B cell (primary cell): ENCODE data around the gene FREM3. TPM values are rescaled to one million over a fixed set of nuclear protein-coding genes. Genes with fewer than 3 reads are reported as not detected.

Source experiments
- ATAC-seq: fragments of 200-7000 bp; cut with Tn5 transposase; one replicate; pipeline ENCODE4 v1.10.0; 2021; ENCODE audit warnings: low read depth, mild to moderate bottlenecking, moderate number of reproducible peaks, moderate library complexity
- CTCF ChIA-PET: fragments of 350-600 bp; sonication (Branson Sonifier 250); formaldehyde crosslinking; loops from one replicate; lab custom pipeline; 2021; ENCODE audit warnings: antibody characterized with exemption, inconsistent platforms; lab: Charles Lee
- POLR2A ChIA-PET: fragments of 350-600 bp; sonication (Branson Sonifier 250); formaldehyde crosslinking; loops from one replicate; lab custom pipeline; 2021; ENCODE audit warnings: antibody characterized with exemption; lab: Charles Lee
- DNase-seq: peaks from one replicate; pipeline ENCODE4 v3.0.0; 2013
- H2AFZ ChIP-seq: 2 replicates; pipeline ENCODE4 v1.6.1; 2012; ENCODE audit warnings: mild to moderate bottlenecking, low read depth, low read length; ENCODE audit not compliant: insufficient read depth, poor library complexity, severe bottlenecking
- H3K27ac ChIP-seq, 2 donors: 1 replicate in 1 of 2; 2 replicates in 1 of 2; pipeline ENCODE4 v1.5.1; 2012 to 2013; ENCODE audit warnings: low read length in 2 of 2, mild to moderate bottlenecking in 2 of 2, moderate library complexity in 1 of 2
- H3K27me3 ChIP-seq, 4 experiments: fragments of 200-600 bp in 1 of 4; sonication (generic) in 1 of 4; replicated peaks in 1 of 4; 1 replicate in 2 of 4; 2 replicates in 2 of 4; pipeline versions ENCODE4 v1.6.1 to v1.7.0; 2013 to 2016; ENCODE audit warnings: low read length in 3 of 4, mild to moderate bottlenecking in 2 of 4, mixed read lengths in 1 of 4, moderate library complexity in 1 of 4; ENCODE audit not compliant: insufficient read depth in 4 of 4, control insufficient read depth in 3 of 4; ENCODE audit errors: control extremely low read depth in 1 of 4
- H3K36me3 ChIP-seq, 2 experiments: replicated peaks in 1 of 2; 1 replicate in 1 of 2; 2 replicates in 1 of 2; pipeline versions ENCODE4 v1.6.1 to v1.7.1; 2013; ENCODE audit warnings: low read length in 1 of 2; ENCODE audit not compliant: insufficient read depth in 2 of 2, control insufficient read depth in 1 of 2; ENCODE audit errors: control extremely low read depth in 1 of 2, extremely low read depth in 1 of 2
- H3K4me1 ChIP-seq, 2 donors: fragments of 200-600 bp in 1 of 2; sonication (generic) in 1 of 2; 1 replicate in 1 of 2; 2 replicates in 1 of 2; pipeline versions ENCODE4 v1.5.1 to v1.6.1; 2013 to 2017; ENCODE audit warnings: low read length in 2 of 2; ENCODE audit not compliant: control insufficient read depth in 2 of 2, insufficient read depth in 2 of 2
- H3K4me2 ChIP-seq: replicated peaks from 2 replicates; pipeline ENCODE3; 2012; ENCODE audit warnings: mild to moderate bottlenecking, low read depth, low read length; ENCODE audit not compliant: poor library complexity, severe bottlenecking
- H3K4me3 ChIP-seq, 5 experiments: fragments of 200-600 bp in 1 of 5; sonication (generic) in 1 of 5; 1 replicate in 3 of 5; 2 replicates in 2 of 5; pipeline versions ENCODE4 v1.5.1 to v1.7.0; 2011 to 2016; ENCODE audit warnings: low read length in 4 of 5, mild to moderate bottlenecking in 4 of 5, low read depth in 2 of 5, control low read depth in 1 of 5, moderate library complexity in 1 of 5; ENCODE audit not compliant: insufficient read depth in 1 of 5; ENCODE audit errors: control extremely low read depth in 1 of 5, extremely low read depth in 1 of 5
- H3K79me2 ChIP-seq: fragments of 200-600 bp; sonication (generic); one replicate; pipeline ENCODE4 v1.6.0; 2016; ENCODE audit warnings: low read length; ENCODE audit not compliant: control insufficient read depth, insufficient read depth
- H3K9ac ChIP-seq: fragments of 200-600 bp; sonication (generic); 2 replicates; pipeline ENCODE4 v1.6.1; 2017; ENCODE audit warnings: mild to moderate bottlenecking, low read length, moderate library complexity
- H3K9me3 ChIP-seq, 3 donors: one replicate each; pipeline versions ENCODE4 v1.6.1 to v1.7.1; 2013; ENCODE audit warnings: low read length in 2 of 3; ENCODE audit not compliant: control insufficient read depth in 2 of 3, insufficient read depth in 1 of 3; ENCODE audit errors: control extremely low read depth in 1 of 3
- H4K20me1 ChIP-seq: 2 replicates; pipeline ENCODE4 v1.6.0; 2012; ENCODE audit warnings: mild to moderate bottlenecking, low read length; ENCODE audit not compliant: insufficient read depth, control insufficient read depth, poor library complexity, severe bottlenecking
- H3K27ac Mint-ChIP-seq: one replicate; pipeline ENCODE4 v1.8.0; 2021; ENCODE audit warnings: mixed read lengths
- H3K27me3 Mint-ChIP-seq: one replicate; pipeline ENCODE4 v1.8.0; 2021; ENCODE audit warnings: mixed read lengths
- H3K4me1 Mint-ChIP-seq: one replicate; pipeline ENCODE4 v1.8.0; 2021; ENCODE audit warnings: mixed read lengths
- H3K4me3 Mint-ChIP-seq: one replicate; pipeline ENCODE4 v1.8.0; 2021; ENCODE audit warnings: mixed read lengths
- H3K9me3 Mint-ChIP-seq: one replicate; pipeline ENCODE4 v1.8.0; 2022; ENCODE audit warnings: mixed read lengths; ENCODE audit not compliant: insufficient read depth
- EZH2 ChIP-seq: IDR thresholded peaks from 2 replicates; pipeline ENCODE4 v1.6.1; 2012; ENCODE audit warnings: borderline replicate concordance, low read depth, mild to moderate bottlenecking, moderate library complexity, low read length; ENCODE audit not compliant: insufficient read depth, poor library complexity, severe bottlenecking
- WGBS: methylation state at CpG from one replicate; pipeline ENCODE4 v1.1.5; 2013; ENCODE audit warnings: missing lambda C conversion rate; ENCODE audit not compliant: insufficient coverage; 5-methylcytosine and 5-hydroxymethylcytosine counted together
- intact Hi-C: fragments of 100-400 bp; cut with micrococcal nuclease; formaldehyde crosslinking; loops from one replicate; pipeline ENCODE4 v1.10.0; 2022
- polyA plus RNA-seq: library from polyadenylated mRNA; depleted of rRNA; stranded (reverse); fragments of >200 nt; gene quantifications from 2 replicates; pipeline ENCODE4 v1.2.3, GENCODE V29; 2012
- total RNA-seq, 2 donors: library from RNA; stranded (reverse); fragments of 120-200 nt in 1 of 2; gene quantifications; 1 replicate in 1 of 2; 2 replicates in 1 of 2; pipeline versions ENCODE4 v1.2.3 to v1.2.4, GENCODE V29; 2013 to 2022
- TF ChIP-seq, protein P1 (sequence below): fragments of 200-600 bp; IDR thresholded peaks from one replicate; pipeline ENCODE4 v1.8.0; 2022; ENCODE audit warnings: antibody characterized with exemption, mild to moderate bottlenecking

The FREM3 gene
- total and polyA plus RNA-seq, 2 donors (not counting 1 experiment from before 2014, with no cell fraction given): not detected

DNA sequence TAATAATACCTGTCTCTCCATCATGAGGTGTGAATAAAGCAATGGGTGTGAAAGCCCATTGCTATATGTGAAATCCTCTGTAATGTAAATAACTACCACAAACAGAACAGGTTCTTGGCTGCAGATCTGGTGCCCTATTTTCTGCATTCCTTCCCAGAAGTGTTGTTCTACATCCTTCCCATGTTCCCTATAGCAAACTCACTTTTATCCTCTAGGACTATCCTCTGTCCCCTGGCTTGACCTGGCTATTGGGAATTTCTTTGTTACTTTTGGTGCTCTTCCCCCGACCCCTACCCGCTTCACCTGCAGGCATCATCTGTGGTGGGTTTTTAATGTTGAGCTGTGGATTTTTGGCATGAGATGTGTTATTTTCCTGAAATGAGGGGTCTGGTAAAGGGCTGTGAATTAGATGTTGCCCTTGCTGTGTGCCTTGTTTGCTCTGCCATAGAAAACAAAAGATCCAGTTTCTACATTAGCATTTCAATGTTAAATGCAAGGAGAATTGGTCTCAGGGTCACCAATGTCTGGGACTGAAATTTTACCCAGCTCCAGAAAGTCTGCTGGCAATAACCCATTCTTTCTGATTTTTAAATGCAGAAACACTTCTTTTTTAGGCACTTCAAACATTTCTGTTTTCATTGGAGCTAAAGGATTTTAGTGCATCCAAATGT, 13.6 kb upstream of the FREM3 start:
- H3K4me1 ChIP-seq: no peaks in the 10 kb centered on the region
- WGBS: 100% methylated on average over 2 of the region's 2 CpGs
- H2AFZ ChIP-seq: no peak overlapping the region

DNA sequence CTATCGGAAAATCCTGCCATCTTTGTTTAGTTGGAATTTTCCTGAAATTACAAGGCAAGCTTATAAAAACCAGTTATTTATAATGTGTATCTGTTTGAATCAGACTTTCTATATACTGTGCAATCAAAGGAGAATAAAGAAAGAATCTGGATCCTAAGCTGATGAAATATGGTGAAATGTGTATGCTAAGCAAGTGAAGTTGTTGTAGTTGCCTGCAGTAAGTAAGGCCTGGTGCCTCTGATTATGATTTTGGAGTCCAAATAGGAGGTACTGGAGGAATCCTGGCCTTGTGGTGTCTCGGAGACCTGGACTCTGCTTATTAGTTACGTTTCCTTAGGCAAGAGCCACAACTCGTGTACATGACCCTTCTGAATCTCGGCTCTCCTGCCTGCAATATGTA, 13.1 kb upstream of the FREM3 start:
- no peaks in the 10 kb centered on the region for H3K27me3 ChIP-seq
- no peak overlapping the region for H3K27ac Mint-ChIP-seq
- POLR2A ChIA-PET: no interaction called here
- H3K9me3 Mint-ChIP-seq: peaks cover 2% of the 10 kb centered on the region
- DNase-seq (no peak), ATAC-seq (no peak)
- WGBS: 100% methylated on average over 1 of the region's 5 CpGs
- H3K4me1 ChIP-seq: no peaks in the 10 kb centered on the region
- no peaks in the 10 kb centered on the region for H3K4me1 Mint-ChIP-seq
- H3K4me2 ChIP-seq: no peak overlapping the region
- CTCF ChIA-PET: no interaction called here
- no peaks in the 10 kb centered on the region for H4K20me1 ChIP-seq
- H3K27me3 Mint-ChIP-seq: peaks cover 6% of the 10 kb centered on the region
- intact Hi-C loops: no loop called here
- no peak overlapping the region for H3K4me3 Mint-ChIP-seq
- H3K36me3 ChIP-seq: no peaks in the 10 kb centered on the region
- no peak overlapping the region for H3K9ac ChIP-seq
- no peak overlapping the region for H2AFZ ChIP-seq
- H3K27ac ChIP-seq: no peak overlapping the region
- TF ChIP-seq EZH2: no peak
- H3K9me3 ChIP-seq: no peaks in the 10 kb centered on the region
- H3K79me2 ChIP-seq: no peaks in the 10 kb centered on the region
- H3K4me3 ChIP-seq: no peak overlapping the region

More for the DNA sequence above, 13.6 kb upstream of the FREM3 start:
- no peaks in the 10 kb centered on the region for H3K36me3 ChIP-seq
- no peak overlapping the region for H3K4me3 ChIP-seq
- peaks cover 4% of the 10 kb centered on the region for H3K27me3 Mint-ChIP-seq
- H3K4me1 Mint-ChIP-seq: no peaks in the 10 kb centered on the region
- POLR2A ChIA-PET: no interaction called here
- no peak for TF ChIP-seq EZH2
- TF ChIP-seq, protein P1, sequence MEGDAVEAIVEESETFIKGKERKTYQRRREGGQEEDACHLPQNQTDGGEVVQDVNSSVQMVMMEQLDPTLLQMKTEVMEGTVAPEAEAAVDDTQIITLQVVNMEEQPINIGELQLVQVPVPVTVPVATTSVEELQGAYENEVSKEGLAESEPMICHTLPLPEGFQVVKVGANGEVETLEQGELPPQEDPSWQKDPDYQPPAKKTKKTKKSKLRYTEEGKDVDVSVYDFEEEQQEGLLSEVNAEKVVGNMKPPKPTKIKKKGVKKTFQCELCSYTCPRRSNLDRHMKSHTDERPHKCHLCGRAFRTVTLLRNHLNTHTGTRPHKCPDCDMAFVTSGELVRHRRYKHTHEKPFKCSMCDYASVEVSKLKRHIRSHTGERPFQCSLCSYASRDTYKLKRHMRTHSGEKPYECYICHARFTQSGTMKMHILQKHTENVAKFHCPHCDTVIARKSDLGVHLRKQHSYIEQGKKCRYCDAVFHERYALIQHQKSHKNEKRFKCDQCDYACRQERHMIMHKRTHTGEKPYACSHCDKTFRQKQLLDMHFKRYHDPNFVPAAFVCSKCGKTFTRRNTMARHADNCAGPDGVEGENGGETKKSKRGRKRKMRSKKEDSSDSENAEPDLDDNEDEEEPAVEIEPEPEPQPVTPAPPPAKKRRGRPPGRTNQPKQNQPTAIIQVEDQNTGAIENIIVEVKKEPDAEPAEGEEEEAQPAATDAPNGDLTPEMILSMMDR: no peak
- no peaks in the 10 kb centered on the region for H3K9me3 Mint-ChIP-seq
- H3K27me3 ChIP-seq: no peaks in the 10 kb centered on the region
- no peak for ATAC-seq
- no peak overlapping the region for H3K9ac ChIP-seq
- no peak overlapping the region for H3K4me2 ChIP-seq
- no peak for DNase-seq
- intact Hi-C loops: no loop called here
- H3K4me3 Mint-ChIP-seq: no peak overlapping the region
- CTCF ChIA-PET: no interaction called here
- H3K9me3 ChIP-seq: no peaks in the 10 kb centered on the region
- H3K27ac Mint-ChIP-seq: no peak overlapping the region
- no peaks in the 10 kb centered on the region for H3K79me2 ChIP-seq
- H4K20me1 ChIP-seq: no peaks in the 10 kb centered on the region
- no peak overlapping the region for H3K27ac ChIP-seq
